Osteocyte (in vitro differentiated cells): ENCODE measurements around the gene PARD3B. TPM values are rescaled to one million over a fixed set of nuclear protein-coding genes. Genes with fewer than 3 reads are reported as not detected.

Source experiments
- DNase-seq: peaks from one replicate; pipeline ENCODE4 v3.0.0; 2021; ENCODE audit warnings: mixed read lengths; ENCODE audit not compliant: unreplicated experiment; ENCODE audit errors: extremely low spot score
- H3K27ac Mint-ChIP-seq: one replicate; pipeline ENCODE4 v1.8.0; 2021; ENCODE audit warnings: mild to moderate bottlenecking, mixed read lengths; ENCODE audit not compliant: unreplicated experiment
- H3K27me3 Mint-ChIP-seq: one replicate; pipeline ENCODE4 v1.8.0; 2021; ENCODE audit warnings: mixed read lengths; ENCODE audit not compliant: unreplicated experiment
- H3K36me3 Mint-ChIP-seq: one replicate; pipeline ENCODE4 v1.8.0; 2021; ENCODE audit warnings: mixed read lengths; ENCODE audit not compliant: unreplicated experiment
- H3K4me1 Mint-ChIP-seq: one replicate; pipeline ENCODE4 v1.8.0; 2021; ENCODE audit warnings: mixed read lengths; ENCODE audit not compliant: unreplicated experiment
- H3K4me3 Mint-ChIP-seq: one replicate; pipeline ENCODE4 v1.8.0; 2021; ENCODE audit warnings: mild to moderate bottlenecking, moderate library complexity, mixed read lengths; ENCODE audit not compliant: unreplicated experiment
- H3K9me3 Mint-ChIP-seq: one replicate; pipeline ENCODE4 v1.8.0; 2021; ENCODE audit warnings: mixed read lengths; ENCODE audit not compliant: unreplicated experiment
- CTCF ChIP-seq: fragments of 200-600 bp; sonication (generic); IDR thresholded peaks from 2 replicates; pipeline ENCODE4 v1.5.0; 2021; ENCODE audit warnings: antibody characterized with exemption, mild to moderate bottlenecking, moderate library complexity
- total RNA-seq: library from RNA; stranded (reverse); gene quantifications from 2 replicates; pipeline ENCODE4 v1.2.1, GENCODE V29; 2021

PARD3B gene
- total RNA-seq, 1 donor from 2014 or later = 26.7 TPM

GRCh38 chr2:205405752-205406151 lies 860.5 kb downstream of the PARD3B start:
- Mint-ChIP-seq H3K4me3 (no peak overlapping the region), H3K36me3 (peaks cover 2% of the 10 kb centered on the region), H3K9me3 (no peaks in the 10 kb centered on the region), H3K27ac (no peak overlapping the region), H3K27me3 (no peaks in the 10 kb centered on the region), H3K4me1 (peaks cover 38% of the 10 kb centered on the region)
- DNase-seq = no peak
- no peak for TF ChIP-seq CTCF

- H3K4me3 Mint-ChIP-seq = peak overlapping the region; percentile 42
- DNase-seq = no peak
- TF ChIP-seq CTCF = no peak
- peak overlapping the region; percentile 75 for H3K27ac Mint-ChIP-seq
- H3K27me3 Mint-ChIP-seq = no peaks in the 10 kb centered on the region
- peaks cover 38% of the 10 kb centered on the region for H3K4me1 Mint-ChIP-seq
- no peaks in the 10 kb centered on the region for H3K9me3 Mint-ChIP-seq
- no peaks in the 10 kb centered on the region for H3K36me3 Mint-ChIP-seq
Observed at GRCh38 chr2:205407984-205408383, 862.7 kb downstream of the PARD3B start.

- Mint-ChIP-seq H3K27ac (peak overlapping the region; percentile 35), H3K4me3 (no peak overlapping the region), H3K36me3 (no peaks in the 10 kb centered on the region), H3K9me3 (no peaks in the 10 kb centered on the region), H3K27me3 (no peaks in the 10 kb centered on the region), H3K4me1 (peaks cover 38% of the 10 kb centered on the region)
- no peak for TF ChIP-seq CTCF
- no peak for DNase-seq
Observed at GRCh38 chr2:205408696-205409095, 863.4 kb downstream of the PARD3B start.

GRCh38 chr2:205409411-205409810 lies 864.1 kb downstream of the PARD3B start:
- no peak for TF ChIP-seq CTCF
- Mint-ChIP-seq H3K27ac (no peak overlapping the region), H3K36me3 (no peaks in the 10 kb centered on the region), H3K4me1 (peaks cover 38% of the 10 kb centered on the region), H3K27me3 (no peaks in the 10 kb centered on the region), H3K4me3 (no peak overlapping the region), H3K9me3 (no peaks in the 10 kb centered on the region)
- no peak for DNase-seq

GRCh38 chr2:205411558-205411957 lies 866.3 kb downstream of the PARD3B start:
- H3K4me3 Mint-ChIP-seq = no peak overlapping the region
- H3K27me3 Mint-ChIP-seq = no peaks in the 10 kb centered on the region
- no peak for DNase-seq
- H3K36me3 Mint-ChIP-seq = no peaks in the 10 kb centered on the region
- H3K9me3 Mint-ChIP-seq = no peaks in the 10 kb centered on the region
- no peak overlapping the region for H3K27ac Mint-ChIP-seq
- TF ChIP-seq CTCF = no peak
- peaks cover 26% of the 10 kb centered on the region for H3K4me1 Mint-ChIP-seq
